ENCODE measurements around the gene DOCK4.
A peak's percentile ranks its signal among the peaks of the same experiment; 100 is the strongest.

The DOCK4 gene

GRCh38 chr7:111806232-111806631 lies 400.0 kb downstream of the DOCK4 start:
- in situ Hi-C loops (cut with HindIII; ENCODE audit: low pct_unique_long_range_greater_than_20kb, low sequenced_read_pairs) = no loop called here
- TF ChIP-seq JUND (IDR thresholded peaks at IDR 0.05; ENCODE audit: low read depth) = no peak

DNA sequence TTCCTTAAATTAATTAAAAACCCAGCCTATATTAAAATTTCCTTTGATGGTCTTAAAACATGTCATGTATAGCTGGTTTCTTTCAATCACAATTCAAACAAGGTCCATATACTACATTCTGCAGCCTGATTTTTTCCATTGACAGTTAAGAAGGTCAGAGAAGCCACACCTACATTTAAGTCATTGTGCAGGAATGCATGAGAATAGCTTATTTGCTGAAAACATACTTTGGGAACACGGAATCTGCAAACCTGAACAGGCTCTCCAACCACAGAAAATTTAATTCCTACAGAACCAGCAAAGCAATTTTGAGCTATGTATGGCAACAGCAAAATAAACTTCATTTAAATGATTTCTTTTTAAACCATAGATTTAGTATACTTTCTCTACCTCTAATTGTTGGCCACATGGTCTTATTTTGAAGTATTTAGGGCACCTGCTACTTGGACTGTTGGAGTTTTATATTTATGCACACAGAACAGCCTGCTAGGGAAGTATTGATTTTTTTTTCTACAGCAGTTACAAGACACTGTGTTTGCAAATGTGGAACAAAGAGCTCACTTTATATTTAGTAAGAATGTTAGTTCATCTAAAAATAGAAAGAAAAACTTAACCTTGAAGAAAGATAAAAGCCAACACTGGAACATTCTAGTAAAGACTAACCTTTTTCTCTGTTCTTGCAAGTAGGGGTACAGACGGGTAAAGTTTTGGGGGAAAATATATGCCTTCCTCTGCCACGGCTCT lies 403.0 kb downstream of the DOCK4 start:
- in situ Hi-C loops (cut with HindIII; ENCODE audit: low pct_unique_long_range_greater_than_20kb, low sequenced_read_pairs) = no loop called here
- TF ChIP-seq JUND (IDR thresholded peaks at IDR 0.05; ENCODE audit: low read depth) = no peak
- DNase-seq (ENCODE audit: low read depth in 1 of 2, low spot score in 1 of 2) = no peak

More at GRCh38 chr7:111806232-111806631, 400.0 kb downstream of the DOCK4 start:
- DNase-seq (ENCODE audit: low read depth in 1 of 2, low spot score in 1 of 2) = no peak

DNA sequence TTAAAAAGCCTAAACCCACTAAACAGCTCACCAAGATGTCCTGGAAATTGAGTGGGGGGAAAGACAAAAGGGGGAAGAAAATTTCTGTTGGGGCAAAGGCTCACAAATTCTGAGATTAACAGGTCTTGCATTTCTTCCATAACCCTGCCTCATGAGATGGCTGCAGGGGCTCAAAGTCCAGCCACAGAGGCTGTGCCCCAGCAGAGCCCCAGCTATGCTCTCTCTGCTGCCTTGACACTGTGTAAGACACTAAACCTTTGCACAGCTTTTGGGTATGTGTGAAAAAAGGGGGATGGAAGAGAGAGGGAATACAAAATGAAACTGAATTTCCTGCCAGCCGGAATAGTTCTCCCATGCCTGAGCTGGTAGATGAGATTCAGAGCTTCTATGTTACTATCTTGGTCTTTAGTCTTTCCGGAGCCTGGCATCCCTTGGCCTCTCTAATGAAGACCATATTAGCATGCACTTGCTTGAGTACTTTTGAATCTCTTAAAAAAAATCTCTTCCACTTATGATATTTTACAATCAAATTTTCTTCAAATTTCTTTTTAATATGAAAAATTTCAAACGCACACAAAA lies 403.9 kb downstream of the DOCK4 start:
- in situ Hi-C loops (cut with HindIII; ENCODE audit: low pct_unique_long_range_greater_than_20kb, low sequenced_read_pairs) = no loop called here
- no peak for DNase-seq (ENCODE audit: low read depth in 1 of 2, low spot score in 1 of 2)
- TF ChIP-seq JUND (IDR thresholded peaks at IDR 0.05; ENCODE audit: low read depth) = no peak

DNA sequence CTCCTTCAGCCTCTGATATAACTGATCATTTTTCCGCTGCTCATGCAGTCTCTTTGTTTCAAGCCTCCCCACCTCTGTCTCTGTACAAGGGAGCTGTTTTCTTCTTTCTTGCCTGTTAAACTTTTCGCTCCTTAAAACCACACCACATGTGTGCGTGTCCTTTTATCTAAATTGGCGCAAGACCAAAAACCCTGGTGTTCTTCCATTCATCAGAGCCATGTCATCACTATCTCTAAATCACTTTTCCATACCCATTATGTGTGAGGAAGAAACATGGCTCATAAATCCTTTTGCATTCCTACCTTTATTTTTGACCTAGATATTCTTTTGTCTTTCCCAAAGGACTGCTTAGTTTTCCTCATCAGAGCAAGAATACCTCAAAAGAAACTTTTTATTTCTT lies 404.9 kb downstream of the DOCK4 start:
- TF ChIP-seq JUND (IDR thresholded peaks at IDR 0.05; ENCODE audit: low read depth) = no peak
- in situ Hi-C loops (cut with HindIII; ENCODE audit: low pct_unique_long_range_greater_than_20kb, low sequenced_read_pairs) = no loop called here
- no peak for DNase-seq (ENCODE audit: low read depth in 1 of 2, low spot score in 1 of 2)

GRCh38 chr7:111796671-111797070 lies 409.5 kb downstream of the DOCK4 start:
- in situ Hi-C loops (cut with HindIII; ENCODE audit: low pct_unique_long_range_greater_than_20kb, low sequenced_read_pairs) = no loop called here
- DNase-seq (ENCODE audit: low read depth in 1 of 2, low spot score in 1 of 2) = peak in 1 of 2 experiments; percentile 10
- TF ChIP-seq JUND (IDR thresholded peaks at IDR 0.05; ENCODE audit: low read depth) = no peak

GRCh38 chr7:111789870-111790269 lies 416.3 kb downstream of the DOCK4 start:
- DNase-seq (ENCODE audit: low read depth in 1 of 2, low spot score in 1 of 2) = no peak
- TF ChIP-seq JUND (IDR thresholded peaks at IDR 0.05; ENCODE audit: low read depth) = no peak
- in situ Hi-C loops (cut with HindIII; ENCODE audit: low pct_unique_long_range_greater_than_20kb, low sequenced_read_pairs) = no loop called here

DNA sequence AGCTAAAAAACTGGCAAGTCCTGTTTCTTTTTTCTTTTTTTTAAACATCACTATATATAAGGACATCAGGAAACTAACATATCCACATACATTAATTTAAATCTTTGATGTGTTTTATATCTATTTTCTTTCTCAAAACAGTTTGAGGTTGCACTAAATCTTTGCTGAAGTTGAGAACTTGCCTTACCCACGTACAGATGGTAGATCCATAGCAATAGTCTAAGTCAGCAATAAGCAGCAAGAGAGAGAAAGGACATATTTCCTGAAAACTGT lies 417.2 kb downstream of the DOCK4 start:
- TF ChIP-seq JUND (IDR thresholded peaks at IDR 0.05; ENCODE audit: low read depth) = no peak
- in situ Hi-C loops (cut with HindIII; ENCODE audit: low pct_unique_long_range_greater_than_20kb, low sequenced_read_pairs) = no loop called here

GRCh38 chr7:111788286-111789047 lies 417.7 kb downstream of the DOCK4 start:
- DNase-seq (ENCODE audit: low read depth in 1 of 2, low spot score in 1 of 2) = no peak
- TF ChIP-seq JUND (IDR thresholded peaks at IDR 0.05; ENCODE audit: low read depth) = no peak
- in situ Hi-C loops (cut with HindIII; ENCODE audit: low pct_unique_long_range_greater_than_20kb, low sequenced_read_pairs) = no loop called here

More for the DNA sequence above, 417.2 kb downstream of the DOCK4 start:
- no peak for DNase-seq (ENCODE audit: low read depth in 1 of 2, low spot score in 1 of 2)

DNA sequence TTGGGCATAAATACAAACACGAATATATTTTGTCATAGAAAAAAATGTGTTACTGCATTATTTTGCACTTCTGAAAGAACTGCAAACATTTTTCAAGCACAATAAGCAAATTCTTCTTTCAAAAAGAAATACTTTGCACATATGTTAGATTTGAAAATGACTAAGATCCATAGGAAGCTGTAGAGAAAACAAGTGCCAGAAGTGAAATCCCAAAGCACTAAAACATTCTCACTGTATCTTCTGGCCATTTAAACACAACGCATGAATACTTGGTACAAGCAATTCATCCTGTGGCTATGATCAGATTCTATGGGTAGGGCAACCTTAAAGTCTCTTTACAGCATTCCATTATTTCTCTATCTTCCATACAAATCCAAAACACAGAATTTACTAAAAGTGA lies 418.5 kb downstream of the DOCK4 start:
- DNase-seq (ENCODE audit: low read depth in 1 of 2, low spot score in 1 of 2) = no peak
- in situ Hi-C loops (cut with HindIII; ENCODE audit: low pct_unique_long_range_greater_than_20kb, low sequenced_read_pairs) = no loop called here
- TF ChIP-seq JUND (IDR thresholded peaks at IDR 0.05; ENCODE audit: low read depth) = no peak

GRCh38 chr7:111787099-111787498 lies 419.1 kb downstream of the DOCK4 start:
- in situ Hi-C loops (cut with HindIII; ENCODE audit: low pct_unique_long_range_greater_than_20kb, low sequenced_read_pairs) = no loop called here
- no peak for TF ChIP-seq JUND (IDR thresholded peaks at IDR 0.05; ENCODE audit: low read depth)
- DNase-seq (ENCODE audit: low read depth in 1 of 2, low spot score in 1 of 2) = no peak

GRCh38 chr7:111785076-111785475 lies 421.1 kb downstream of the DOCK4 start:
- in situ Hi-C loops (cut with HindIII; ENCODE audit: low pct_unique_long_range_greater_than_20kb, low sequenced_read_pairs) = no loop called here
- peak; percentile 1 to 71 for DNase-seq (ENCODE audit: low read depth in 1 of 2, low spot score in 1 of 2)
- no peak for TF ChIP-seq JUND (IDR thresholded peaks at IDR 0.05; ENCODE audit: low read depth)

- in situ Hi-C loops (cut with HindIII; ENCODE audit: low pct_unique_long_range_greater_than_20kb, low sequenced_read_pairs) = no loop called here
- no peak for TF ChIP-seq JUND (IDR thresholded peaks at IDR 0.05; ENCODE audit: low read depth)
These were observed 421.9 kb downstream of the DOCK4 start for GRCh38 chr7:111784296-111784695.

DNA sequence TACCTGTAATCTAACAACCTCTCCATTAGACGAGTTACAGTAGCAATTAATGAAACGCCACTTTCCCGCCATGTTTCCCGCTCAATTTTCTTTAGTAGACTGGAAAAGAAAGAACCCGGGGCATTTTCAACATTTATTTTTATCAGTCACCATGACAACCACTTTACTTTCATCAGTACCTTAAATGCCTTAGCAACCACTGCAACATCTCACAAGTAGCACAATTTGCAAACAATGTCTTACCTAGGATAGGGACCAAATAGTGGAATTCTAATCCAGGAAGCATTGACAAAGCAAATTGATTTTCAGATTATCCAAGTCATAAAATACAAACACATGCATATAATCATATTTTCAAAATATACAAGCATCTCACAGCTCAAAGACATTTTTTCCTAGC lies 422.3 kb downstream of the DOCK4 start:
- no peak for TF ChIP-seq JUND (IDR thresholded peaks at IDR 0.05; ENCODE audit: low read depth)
- in situ Hi-C loops (cut with HindIII; ENCODE audit: low pct_unique_long_range_greater_than_20kb, low sequenced_read_pairs) = no loop called here
- DNase-seq (ENCODE audit: low read depth in 1 of 2, low spot score in 1 of 2) = no peak

More at GRCh38 chr7:111784296-111784695, 421.9 kb downstream of the DOCK4 start:
- no peak for DNase-seq (ENCODE audit: low read depth in 1 of 2, low spot score in 1 of 2)
